C4-2B (cell line): ENCODE data around the gene AP1M1.

Experiments
- H3K27ac ChIP-seq: fragments of 450-650 bp; 2 replicates; pipeline ENCODE4 v1.5.1; 2017
- ZFX ChIP-seq: fragments of 450-650 bp; IDR thresholded peaks from 2 replicates; pipeline ENCODE4 v1.6.1; 2017
- TF ChIP-seq, protein P1 (sequence below): fragments of 450-650 bp; conservative IDR thresholded peaks from 2 replicates; pipeline ENCODE4 v1.5.1; 2017; ENCODE audit warnings: mild to moderate bottlenecking

Gene AP1M1

GRCh38 chr19:16198370-16198651 lies 600 bp downstream of the AP1M1 start:
- H3K27ac ChIP-seq = peak overlapping the region; percentile 76
- no peak for TF ChIP-seq ZFX
- TF ChIP-seq, protein P1, sequence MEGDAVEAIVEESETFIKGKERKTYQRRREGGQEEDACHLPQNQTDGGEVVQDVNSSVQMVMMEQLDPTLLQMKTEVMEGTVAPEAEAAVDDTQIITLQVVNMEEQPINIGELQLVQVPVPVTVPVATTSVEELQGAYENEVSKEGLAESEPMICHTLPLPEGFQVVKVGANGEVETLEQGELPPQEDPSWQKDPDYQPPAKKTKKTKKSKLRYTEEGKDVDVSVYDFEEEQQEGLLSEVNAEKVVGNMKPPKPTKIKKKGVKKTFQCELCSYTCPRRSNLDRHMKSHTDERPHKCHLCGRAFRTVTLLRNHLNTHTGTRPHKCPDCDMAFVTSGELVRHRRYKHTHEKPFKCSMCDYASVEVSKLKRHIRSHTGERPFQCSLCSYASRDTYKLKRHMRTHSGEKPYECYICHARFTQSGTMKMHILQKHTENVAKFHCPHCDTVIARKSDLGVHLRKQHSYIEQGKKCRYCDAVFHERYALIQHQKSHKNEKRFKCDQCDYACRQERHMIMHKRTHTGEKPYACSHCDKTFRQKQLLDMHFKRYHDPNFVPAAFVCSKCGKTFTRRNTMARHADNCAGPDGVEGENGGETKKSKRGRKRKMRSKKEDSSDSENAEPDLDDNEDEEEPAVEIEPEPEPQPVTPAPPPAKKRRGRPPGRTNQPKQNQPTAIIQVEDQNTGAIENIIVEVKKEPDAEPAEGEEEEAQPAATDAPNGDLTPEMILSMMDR = no peak

DNA sequence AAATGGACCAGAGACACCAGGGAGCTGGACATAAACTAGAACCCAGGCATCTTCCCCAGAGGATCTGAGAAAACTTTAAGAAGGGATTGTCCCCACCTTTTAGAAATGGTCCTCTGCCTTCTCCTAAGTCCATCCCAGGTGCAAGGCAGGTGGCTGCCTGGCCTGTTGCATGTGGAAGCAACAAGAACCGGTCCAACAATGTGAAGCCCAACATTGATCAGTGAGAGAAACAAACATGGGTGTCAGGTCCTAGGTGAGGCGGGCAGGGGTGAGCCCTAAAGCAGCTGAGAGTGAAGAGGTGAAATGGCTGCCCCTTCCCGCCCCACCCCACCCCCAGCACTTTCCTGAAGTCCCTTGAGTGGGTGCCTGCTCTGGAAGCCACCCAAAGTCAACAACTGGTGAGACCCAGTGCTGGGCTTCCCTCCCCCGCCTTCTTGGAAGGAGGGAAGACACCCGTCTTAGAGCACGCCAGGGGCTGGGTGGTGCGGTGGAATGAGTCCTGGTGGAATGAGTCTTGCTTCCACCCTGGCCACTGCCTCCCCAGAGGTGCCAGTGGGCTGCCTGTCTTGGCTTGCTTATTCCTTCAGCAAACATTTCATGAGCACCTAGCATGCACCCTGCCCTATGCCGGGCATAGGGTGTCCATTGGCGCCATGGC lies 1.7 kb downstream of the AP1M1 start:
- no peak for TF ChIP-seq ZFX
- TF ChIP-seq, protein P1 = no peak
- no peak overlapping the region for H3K27ac ChIP-seq

GRCh38 chr19:16200038-16201010 lies 2.6 kb downstream of the AP1M1 start:
- H3K27ac ChIP-seq = no peak overlapping the region
- no peak for TF ChIP-seq ZFX
- TF ChIP-seq, protein P1 = no peak

DNA sequence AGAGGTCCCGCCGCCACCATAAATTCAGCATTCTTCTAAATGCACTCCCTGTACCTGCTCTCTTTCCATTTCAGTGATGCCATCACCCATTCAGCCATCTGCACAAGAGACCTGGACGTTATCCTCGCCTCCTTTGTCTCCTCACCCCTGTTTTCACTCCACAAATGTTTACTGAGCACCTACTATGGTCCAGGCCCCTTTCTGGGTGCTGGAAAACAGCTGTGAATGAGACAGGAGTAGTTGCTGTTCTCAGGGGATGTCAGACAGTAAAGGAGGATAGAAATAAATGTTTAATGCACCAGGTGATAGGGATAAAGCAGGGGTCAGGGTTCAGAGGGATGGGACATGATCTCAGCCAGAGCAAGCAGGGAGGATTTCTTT lies 3.3 kb downstream of the AP1M1 start:
- TF ChIP-seq ZFX = no peak
- TF ChIP-seq, protein P1 = no peak
- H3K27ac ChIP-seq = no peak overlapping the region

GRCh38 chr19:16202320-16203255 lies 4.9 kb downstream of the AP1M1 start:
- TF ChIP-seq, protein P1 = no peak
- H3K27ac ChIP-seq = no peak overlapping the region

DNA sequence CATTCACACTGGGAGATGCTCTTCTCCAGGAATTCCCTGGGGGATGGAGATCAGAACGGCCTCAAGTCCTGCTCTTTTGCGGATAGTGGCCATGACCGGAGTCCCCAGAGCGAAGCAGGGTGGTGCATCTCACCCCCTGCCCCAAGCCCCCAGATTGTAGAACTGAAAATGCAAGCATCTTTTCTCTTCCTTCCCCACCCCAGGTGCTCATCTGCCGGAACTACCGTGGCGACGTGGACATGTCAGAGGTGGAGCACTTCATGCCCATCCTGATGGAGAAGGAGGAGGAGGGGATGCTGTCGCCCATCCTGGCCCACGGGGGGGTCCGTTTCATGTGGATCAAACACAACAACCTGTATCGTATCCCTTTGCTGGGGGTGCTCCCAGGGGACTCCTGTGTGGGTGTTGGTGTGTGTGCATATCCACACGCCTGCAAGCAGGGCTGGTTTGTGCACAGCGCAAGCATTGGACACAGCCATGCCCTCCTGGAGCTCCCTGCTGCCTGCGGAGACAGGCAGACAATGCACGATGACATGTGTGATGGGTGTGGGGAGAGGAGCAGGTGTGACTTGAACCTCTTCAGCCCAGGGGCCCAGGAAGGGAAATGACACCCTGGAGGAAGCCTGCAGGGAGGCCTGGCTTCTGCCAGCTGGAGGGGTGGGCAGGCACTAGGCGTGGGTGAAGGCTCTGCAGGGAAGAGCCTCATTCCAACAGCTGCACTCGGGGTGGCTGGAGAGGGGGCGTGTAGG lies 5.7 kb downstream of the AP1M1 start:
- no peak for TF ChIP-seq ZFX
- TF ChIP-seq, protein P1 = no peak
- H3K27ac ChIP-seq = no peak overlapping the region
